Measurements from ENCODE around the gene JHY. TPM values are rescaled to one million over a fixed set of nuclear protein-coding genes. Genes with fewer than 3 reads are reported as not detected.
A peak's percentile ranks its signal among the peaks of the same experiment; 100 is the strongest.

Gene JHY
- total and polyA plus RNA-seq, 4 donors, result 0.13 to 0.25 (median 0.14) TPM

- Histone ChIP-seq H3K27me3 (ENCODE audit: control insufficient read depth in 4 of 4, insufficient read depth in 4 of 4, low read length in 3 of 4) (peaks cover 8 to 38% (median 30%) of the 10 kb centered on the region in 4 donors), H3K4me3 (ENCODE audit: low read depth in 1 of 3, low read length in 3 of 3) (peak overlapping the region; percentile 28 to 83 (median 44)), H3K36me3 (ENCODE audit: control insufficient read depth in 4 of 4, insufficient read depth in 3 of 4, low read depth in 1 of 4, low read length in 3 of 4) (no peaks in the 10 kb centered on the region), H3K9ac (ENCODE audit: low read depth in 1 of 2, low read length in 2 of 2) (no peak overlapping the region), H3K27ac (ENCODE audit: low read depth in 1 of 2, low read length in 2 of 2) (no peak overlapping the region), H3K4me1 (ENCODE audit: control insufficient read depth in 4 of 4, insufficient read depth in 4 of 4, low read length in 3 of 4) (peaks cover 2 to 15% (median 7%) of the 10 kb centered on the region in 4 donors), H3K9me3 (ENCODE audit: control insufficient read depth in 4 of 4, low read length in 3 of 4) (no peaks in the 10 kb centered on the region)
- TF ChIP-seq EGR1 (IDR thresholded peaks at IDR 0.05; ENCODE audit: low read depth in 2 of 2), result no peak
- DNase-seq (ENCODE audit: low spot score), result no peak
- 12% methylated on average over 26 of the region's 26 CpGs for WGBS
These were observed 101.1 kb downstream of the JHY start for GRCh38 chr11:122983438-122984185.

- DNase-seq (ENCODE audit: low spot score), result no peak
- H3K27me3 ChIP-seq (ENCODE audit: control insufficient read depth in 4 of 4, insufficient read depth in 4 of 4, low read length in 3 of 4), result peaks cover 5 to 36% (median 27%) of the 10 kb centered on the region in 4 donors
- TF ChIP-seq EGR1 (IDR thresholded peaks at IDR 0.05; ENCODE audit: low read depth in 2 of 2), result no peak
- no peak for TF ChIP-seq YY1 (IDR thresholded peaks at IDR 0.05)
- TF ChIP-seq GABPA (IDR thresholded peaks at IDR 0.05 in 1 of 2, conservative IDR thresholded peaks at IDR 0.05 in 1 of 2), result no peak
- TF ChIP-seq REST (IDR thresholded peaks at IDR 0.05), result peak; percentile 6
- TF ChIP-seq NR2F2 (IDR thresholded peaks at IDR 0.05), result no peak
- no peak for TF ChIP-seq HNF4G (IDR thresholded peaks at IDR 0.05)
- no peak for TF ChIP-seq FOXA1 (IDR thresholded peaks at IDR 0.05)
These were observed 101.8 kb downstream of the JHY start for GRCh38 chr11:122984186-122985011.

GRCh38 chr11:122995526-122995925 is 113.0 kb downstream of the JHY start:
- WGBS, result 22% methylated on average over 3 of the region's 3 CpGs
- no peak overlapping the region for H3K9ac ChIP-seq (ENCODE audit: low read depth in 1 of 2, low read length in 2 of 2)
- no peak overlapping the region for H3K27ac ChIP-seq (ENCODE audit: low read depth in 1 of 2, low read length in 2 of 2)
- H3K36me3 ChIP-seq (ENCODE audit: control insufficient read depth in 4 of 4, insufficient read depth in 3 of 4, low read depth in 1 of 4, low read length in 3 of 4), result no peaks in the 10 kb centered on the region
- H3K9me3 ChIP-seq (ENCODE audit: control insufficient read depth in 4 of 4, low read length in 3 of 4), result no peaks in the 10 kb centered on the region
- H3K4me1 ChIP-seq (ENCODE audit: control insufficient read depth in 4 of 4, insufficient read depth in 4 of 4, low read length in 3 of 4), result no peaks in the 10 kb centered on the region
- no peak overlapping the region for H3K4me3 ChIP-seq (ENCODE audit: low read depth in 1 of 3, low read length in 3 of 3)
- H3K27me3 ChIP-seq (ENCODE audit: control insufficient read depth in 4 of 4, insufficient read depth in 4 of 4, low read length in 3 of 4), result peaks cover 0 to 2% (median 1%) of the 10 kb centered on the region in 4 donors
- DNase-seq (ENCODE audit: low spot score), result no peak
- no peak for TF ChIP-seq HNF4G (IDR thresholded peaks at IDR 0.05)
- TF ChIP-seq ZBTB33 (IDR thresholded peaks at IDR 0.05), result no peak
- TF ChIP-seq HNF4A (conservative IDR thresholded peaks at IDR 0.05), result no peak
- TF ChIP-seq RAD21 (IDR thresholded peaks at IDR 0.05), result no peak
- TF ChIP-seq RXRA (IDR thresholded peaks at IDR 0.05), result no peak
- TF ChIP-seq EGR1 (IDR thresholded peaks at IDR 0.05; ENCODE audit: low read depth in 2 of 2), result no peak
- no peak for TF ChIP-seq REST (IDR thresholded peaks at IDR 0.05)
- no peak for TF ChIP-seq JUND (IDR thresholded peaks at IDR 0.05)
- TF ChIP-seq, protein P1, sequence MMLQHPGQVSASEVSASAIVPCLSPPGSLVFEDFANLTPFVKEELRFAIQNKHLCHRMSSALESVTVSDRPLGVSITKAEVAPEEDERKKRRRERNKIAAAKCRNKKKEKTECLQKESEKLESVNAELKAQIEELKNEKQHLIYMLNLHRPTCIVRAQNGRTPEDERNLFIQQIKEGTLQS (IDR thresholded peaks at IDR 0.05), result no peak
- TF ChIP-seq SP1 (IDR thresholded peaks at IDR 0.05), result no peak
- TF ChIP-seq GABPA (IDR thresholded peaks at IDR 0.05 in 1 of 2, conservative IDR thresholded peaks at IDR 0.05 in 1 of 2), result no peak
- no peak for TF ChIP-seq FOXA2 (IDR thresholded peaks at IDR 0.05)
- TF ChIP-seq, protein P2, sequence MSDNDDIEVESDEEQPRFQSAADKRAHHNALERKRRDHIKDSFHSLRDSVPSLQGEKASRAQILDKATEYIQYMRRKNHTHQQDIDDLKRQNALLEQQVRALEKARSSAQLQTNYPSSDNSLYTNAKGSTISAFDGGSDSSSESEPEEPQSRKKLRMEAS (IDR thresholded peaks at IDR 0.05), result no peak
- no peak for TF ChIP-seq NR2F2 (IDR thresholded peaks at IDR 0.05)

More at GRCh38 chr11:122984186-122985011, 101.8 kb downstream of the JHY start:
- H3K9me3 ChIP-seq (ENCODE audit: control insufficient read depth in 4 of 4, low read length in 3 of 4), result no peaks in the 10 kb centered on the region
- H3K4me1 ChIP-seq (ENCODE audit: control insufficient read depth in 4 of 4, insufficient read depth in 4 of 4, low read length in 3 of 4), result peaks cover 2 to 15% (median 7%) of the 10 kb centered on the region in 4 donors
- no peak overlapping the region for H3K27ac ChIP-seq (ENCODE audit: low read depth in 1 of 2, low read length in 2 of 2)
- peak overlapping the region; percentile 28 to 83 (median 44) for H3K4me3 ChIP-seq (ENCODE audit: low read depth in 1 of 3, low read length in 3 of 3)
- WGBS, result 1% methylated on average over 59 of the region's 59 CpGs
- H3K36me3 ChIP-seq (ENCODE audit: control insufficient read depth in 4 of 4, insufficient read depth in 3 of 4, low read depth in 1 of 4, low read length in 3 of 4), result no peaks in the 10 kb centered on the region
- peak overlapping the region in 1 of 2 donors; percentile 12 for H3K9ac ChIP-seq (ENCODE audit: low read depth in 1 of 2, low read length in 2 of 2)
